ENCODE measurements around the gene SPRED2.

SPRED2 gene

GRCh38 chr2:65291216-65292105, 140.9 kb downstream of the SPRED2 start:
- TF ChIP-seq REST (IDR thresholded peaks at IDR 0.05; ENCODE audit: insufficient read depth in 1 of 2, low read depth in 2 of 2, low read length in 2 of 2) (no peak), FOXP2 (optimal IDR thresholded peaks at IDR 0.05; ENCODE audit: borderline replicate concordance, extremely low read depth, extremely low read length, insufficient read depth) (no peak)

DNA sequence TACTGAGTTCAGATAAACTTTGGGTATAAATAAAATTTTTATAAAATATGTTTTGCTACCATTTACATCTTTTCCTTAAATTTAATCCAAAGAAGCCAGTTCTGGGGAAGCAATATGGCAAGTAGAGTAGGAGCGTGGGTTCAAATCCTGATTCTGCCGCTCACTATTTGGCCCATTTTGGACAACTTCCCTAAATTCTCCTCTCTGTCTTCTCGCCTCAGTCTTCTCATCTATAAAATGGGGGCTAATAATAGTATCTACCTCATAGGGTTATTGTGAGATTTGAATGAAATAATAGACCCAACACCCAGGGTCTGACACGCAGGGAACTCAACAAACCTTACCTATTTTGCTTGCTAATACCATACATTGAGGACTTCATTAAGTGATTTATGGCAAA, 145.0 kb downstream of the SPRED2 start:
- TF ChIP-seq POLR2AphosphoS5 (IDR thresholded peaks at IDR 0.05; ENCODE audit: low read depth, low read length) = no peak
- TF ChIP-seq SIN3A (IDR thresholded peaks at IDR 0.05; ENCODE audit: borderline replicate concordance, insufficient read depth, low read length) = no peak
- no peak for TF ChIP-seq FOXP2 (optimal IDR thresholded peaks at IDR 0.05; ENCODE audit: borderline replicate concordance, extremely low read depth, extremely low read length, insufficient read depth)
- TF ChIP-seq TAF1 (IDR thresholded peaks at IDR 0.05; ENCODE audit: borderline replicate concordance, insufficient read depth, low read length) = no peak
- TF ChIP-seq REST (IDR thresholded peaks at IDR 0.05; ENCODE audit: insufficient read depth in 1 of 2, low read depth in 2 of 2, low read length in 2 of 2) = no peak

DNA sequence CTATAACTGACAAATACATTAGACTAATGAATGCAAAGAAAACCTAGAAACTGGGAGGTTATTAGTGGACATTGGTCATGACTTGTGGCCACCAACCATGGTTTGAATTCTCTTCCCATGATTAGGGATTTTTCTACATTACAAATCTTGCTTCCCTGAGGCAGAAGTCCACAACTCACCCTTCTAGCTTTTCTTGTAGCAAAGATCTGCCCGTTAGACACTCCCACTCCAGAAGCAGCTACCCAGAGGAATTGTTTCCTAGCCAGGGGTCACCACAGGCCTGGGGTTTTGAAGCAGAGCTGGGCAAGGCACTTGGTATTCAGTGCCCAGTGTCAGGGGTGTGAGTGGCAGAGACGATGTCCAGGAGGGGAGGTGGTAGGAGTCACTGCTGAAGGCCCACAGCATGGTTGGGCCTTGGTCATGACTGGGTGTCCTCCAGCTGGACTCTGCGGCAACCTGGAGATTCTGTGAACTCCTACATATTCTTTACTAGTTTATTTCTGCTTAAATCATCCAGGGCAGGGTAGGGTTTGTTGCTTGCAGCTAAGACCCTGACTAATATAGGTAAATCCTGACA, 149.8 kb downstream of the SPRED2 start:
- TF ChIP-seq SIN3A (IDR thresholded peaks at IDR 0.05; ENCODE audit: borderline replicate concordance, insufficient read depth, low read length) (no peak), FOXP2 (optimal IDR thresholded peaks at IDR 0.05; ENCODE audit: borderline replicate concordance, extremely low read depth, extremely low read length, insufficient read depth) (no peak), POLR2AphosphoS5 (IDR thresholded peaks at IDR 0.05; ENCODE audit: low read depth, low read length) (no peak), REST (IDR thresholded peaks at IDR 0.05; ENCODE audit: insufficient read depth in 1 of 2, low read depth in 2 of 2, low read length in 2 of 2) (no peak), TAF1 (IDR thresholded peaks at IDR 0.05; ENCODE audit: borderline replicate concordance, insufficient read depth, low read length) (no peak)

GRCh38 chr2:65281627-65282351, 150.6 kb downstream of the SPRED2 start:
- TF ChIP-seq TAF1 (IDR thresholded peaks at IDR 0.05; ENCODE audit: borderline replicate concordance, insufficient read depth, low read length) (no peak), POLR2AphosphoS5 (IDR thresholded peaks at IDR 0.05; ENCODE audit: low read depth, low read length) (no peak), SIN3A (IDR thresholded peaks at IDR 0.05; ENCODE audit: borderline replicate concordance, insufficient read depth, low read length) (no peak), REST (IDR thresholded peaks at IDR 0.05; ENCODE audit: insufficient read depth in 1 of 2, low read depth in 2 of 2, low read length in 2 of 2) (no peak), FOXP2 (optimal IDR thresholded peaks at IDR 0.05; ENCODE audit: borderline replicate concordance, extremely low read depth, extremely low read length, insufficient read depth) (no peak)

All from PFSK-1 (cell line).